Activated CD4-positive, alpha-beta T cell treated with anti-CD3 and anti-CD28 coated beads, Interleukin-2, amount 10 ng/mL, durations not matched to agents 24 days and 14 days (primary cell): ENCODE data around the gene PARD3. TPM values are rescaled to one million over a fixed set of nuclear protein-coding genes. Genes with fewer than 3 reads are reported as not detected.

ENCODE experiments used
- DNase-seq: peaks from one replicate; pipeline ENCODE4 v3.0.0; 2022
- H3K27ac Mint-ChIP-seq: one replicate; pipeline ENCODE4 v1.8.0; 2022; ENCODE audit warnings: mild to moderate bottlenecking, mixed read lengths
- H3K27me3 Mint-ChIP-seq: one replicate; pipeline ENCODE4 v1.8.0; 2022; ENCODE audit warnings: mixed read lengths
- H3K36me3 Mint-ChIP-seq: one replicate; pipeline ENCODE4 v1.8.0; 2022; ENCODE audit warnings: low read depth, mild to moderate bottlenecking, mixed read lengths
- H3K4me1 Mint-ChIP-seq: one replicate; pipeline ENCODE4 v1.8.0; 2021; ENCODE audit warnings: mixed read lengths
- H3K4me3 Mint-ChIP-seq: one replicate; pipeline ENCODE4 v1.8.0; 2022; ENCODE audit warnings: mild to moderate bottlenecking, moderate library complexity, mixed read lengths
- H3K9me3 Mint-ChIP-seq: one replicate; pipeline ENCODE4 v1.8.0; 2021; ENCODE audit warnings: mixed read lengths
- intact Hi-C: fragments of 100-400 bp; cut with micrococcal nuclease; formaldehyde crosslinking; loops from one replicate; pipeline ENCODE4 v1.15.1; 2023
- total RNA-seq: library from RNA; stranded (reverse); gene quantifications from 2 replicates; pipeline ENCODE4 v1.2.3, GENCODE V29; 2022

PARD3 gene
- total RNA-seq, 1 donor from 2014 or later, result 2.9 TPM

DNA sequence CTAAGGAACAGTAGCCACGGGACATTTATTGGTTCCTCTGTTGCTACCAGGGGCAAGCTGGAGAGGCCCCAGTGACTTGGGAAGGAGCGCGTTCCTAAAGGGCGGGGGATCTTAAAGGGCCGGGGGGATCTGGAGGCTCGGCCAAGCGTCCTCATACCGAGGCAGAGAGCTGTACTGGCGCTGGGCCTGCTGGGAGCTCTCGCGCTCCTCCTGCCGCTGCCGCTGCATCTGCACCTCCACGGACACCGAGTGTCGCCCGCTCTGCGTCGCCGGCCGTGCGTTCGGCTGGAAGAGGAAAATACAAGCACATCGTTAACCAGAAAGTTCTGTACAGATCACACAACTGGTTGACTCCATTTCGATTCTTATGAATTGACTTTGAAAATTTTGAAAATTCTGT, 695.6 kb downstream of the PARD3 start:
- no peak overlapping the region for H3K27ac Mint-ChIP-seq
- no peak for DNase-seq
- no peak overlapping the region for H3K4me3 Mint-ChIP-seq
- H3K27me3 Mint-ChIP-seq, result peaks cover 2% of the 10 kb centered on the region
- H3K36me3 Mint-ChIP-seq, result no peaks in the 10 kb centered on the region
- intact Hi-C loops, result no loop called here
- H3K4me1 Mint-ChIP-seq, result peaks cover 21% of the 10 kb centered on the region
- peaks cover 3% of the 10 kb centered on the region for H3K9me3 Mint-ChIP-seq

DNA sequence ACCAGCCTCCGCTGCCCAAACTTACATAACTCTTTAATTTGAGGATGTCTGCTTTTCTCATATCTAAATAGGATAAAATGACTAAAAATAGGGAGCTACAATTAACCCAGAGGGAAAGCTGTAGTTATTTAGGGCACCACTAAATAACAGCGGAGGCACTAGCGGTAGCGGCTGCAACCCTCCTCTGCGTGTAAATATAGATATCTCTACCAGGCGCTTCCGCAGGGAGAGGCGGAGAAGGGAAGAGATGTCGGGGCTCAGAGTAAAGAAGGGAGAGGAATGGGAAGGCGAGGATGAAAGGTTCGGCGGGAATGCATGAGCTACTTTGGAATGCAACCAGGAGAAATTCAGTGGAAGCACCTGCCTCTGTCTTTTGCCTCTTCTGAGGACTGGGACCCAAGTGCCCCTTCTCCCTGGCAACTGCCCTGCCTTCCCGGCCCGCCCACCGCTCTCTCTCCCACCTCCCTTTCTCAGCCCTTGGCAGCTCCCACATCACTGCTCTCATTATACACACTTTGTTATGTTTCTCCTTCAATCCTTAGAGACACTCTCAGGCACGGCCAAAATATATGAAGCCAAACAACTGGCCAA, 698.3 kb downstream of the PARD3 start:
- Mint-ChIP-seq H3K9me3 (peaks cover 3% of the 10 kb centered on the region), H3K27ac (no peak overlapping the region), H3K36me3 (no peaks in the 10 kb centered on the region), H3K4me3 (no peak overlapping the region), H3K4me1 (peaks cover 9% of the 10 kb centered on the region), H3K27me3 (peaks cover 2% of the 10 kb centered on the region)
- intact Hi-C loops, result no loop called here
- DNase-seq, result no peak

DNA sequence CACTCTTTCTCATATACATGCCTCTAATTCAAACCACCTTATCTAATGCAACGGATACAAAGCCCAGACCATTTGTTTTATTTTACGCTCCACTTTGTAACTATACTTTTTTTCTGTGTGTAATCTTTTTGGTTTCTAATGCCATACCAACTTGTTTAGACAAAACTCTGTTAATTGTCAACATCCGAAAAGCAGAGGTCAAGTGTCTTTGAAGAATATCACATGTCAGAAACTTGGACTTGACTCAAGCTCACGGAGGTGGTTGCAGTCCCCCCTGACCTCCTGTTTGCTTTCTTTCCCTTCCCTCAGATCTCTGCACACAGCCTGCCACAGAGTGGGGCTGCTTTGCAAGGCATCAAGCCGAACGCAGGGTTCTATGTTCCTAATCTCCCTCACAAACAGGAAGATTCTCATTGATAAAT, 698.9 kb downstream of the PARD3 start:
- H3K36me3 Mint-ChIP-seq, result no peaks in the 10 kb centered on the region

DNA sequence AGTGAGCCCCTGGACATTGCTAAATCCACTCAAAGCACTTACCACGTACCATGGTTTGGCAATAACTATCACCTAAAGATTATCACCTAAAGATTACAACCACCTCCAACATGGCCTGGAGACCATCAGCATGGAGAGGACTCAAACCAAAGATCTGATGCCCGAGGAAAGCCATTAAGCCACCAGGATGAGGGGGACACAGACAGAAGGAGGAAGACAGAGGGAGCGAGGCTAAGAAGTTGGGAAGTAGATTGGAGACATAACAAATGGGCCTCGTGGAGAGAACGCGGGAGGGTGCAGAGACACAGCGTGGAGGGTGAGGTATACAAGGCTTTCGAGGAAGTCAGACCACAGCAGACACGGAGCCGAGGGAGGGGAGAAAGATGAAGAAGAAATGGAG, 700.2 kb downstream of the PARD3 start:
- intact Hi-C loops, result no loop called here
- Mint-ChIP-seq H3K27ac (no peak overlapping the region), H3K27me3 (peaks cover 2% of the 10 kb centered on the region), H3K9me3 (peaks cover 3% of the 10 kb centered on the region), H3K4me3 (no peak overlapping the region), H3K4me1 (peaks cover 3% of the 10 kb centered on the region), H3K36me3 (no peaks in the 10 kb centered on the region)
- DNase-seq, result no peak

More for the DNA sequence above, 698.9 kb downstream of the PARD3 start:
- peaks cover 4% of the 10 kb centered on the region for H3K4me1 Mint-ChIP-seq
- H3K27ac Mint-ChIP-seq, result no peak overlapping the region
- no peak overlapping the region for H3K4me3 Mint-ChIP-seq
- DNase-seq, result no peak
- peaks cover 2% of the 10 kb centered on the region for H3K27me3 Mint-ChIP-seq
- H3K9me3 Mint-ChIP-seq, result peaks cover 3% of the 10 kb centered on the region
- intact Hi-C loops, result no loop called here

DNA sequence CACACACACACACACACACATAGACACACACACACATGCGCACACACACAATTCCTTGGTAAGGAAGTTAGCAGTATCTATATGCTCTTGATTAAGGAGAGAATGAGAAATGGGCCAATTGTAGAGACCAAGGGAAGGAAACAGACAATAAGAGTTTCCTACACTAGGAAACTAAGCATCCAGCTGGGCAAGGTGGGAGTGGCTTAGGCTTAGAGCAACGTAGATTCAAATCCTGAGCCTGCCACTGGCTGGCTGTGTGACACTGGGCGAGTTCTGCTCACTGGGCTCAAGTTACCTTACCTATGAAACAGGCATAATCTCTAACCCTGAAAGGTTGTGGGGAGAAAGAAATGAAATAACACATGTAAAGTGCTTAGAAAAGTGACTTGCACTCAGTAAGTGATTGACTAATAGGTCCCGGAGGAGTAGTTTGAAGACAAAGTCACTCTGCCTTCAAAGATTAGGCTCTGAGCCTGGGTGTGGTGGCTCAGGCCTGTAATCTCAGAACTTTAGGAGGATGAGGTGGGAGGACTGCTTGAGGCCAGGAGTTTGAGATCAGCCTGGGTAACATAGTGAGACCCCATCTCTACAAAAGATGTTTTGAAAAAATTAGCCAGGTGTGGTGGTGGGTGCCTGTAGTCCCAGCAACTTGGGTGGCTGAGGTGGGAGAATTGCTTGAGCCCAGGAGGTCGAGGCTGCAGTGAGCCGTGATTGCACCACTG, 701.4 kb downstream of the PARD3 start:
- intact Hi-C loops, result no loop called here
- DNase-seq, result no peak
- Mint-ChIP-seq H3K9me3 (no peaks in the 10 kb centered on the region), H3K4me1 (peaks cover 3% of the 10 kb centered on the region), H3K4me3 (no peak overlapping the region), H3K27me3 (peaks cover 2% of the 10 kb centered on the region), H3K36me3 (no peaks in the 10 kb centered on the region), H3K27ac (no peak overlapping the region)

DNA sequence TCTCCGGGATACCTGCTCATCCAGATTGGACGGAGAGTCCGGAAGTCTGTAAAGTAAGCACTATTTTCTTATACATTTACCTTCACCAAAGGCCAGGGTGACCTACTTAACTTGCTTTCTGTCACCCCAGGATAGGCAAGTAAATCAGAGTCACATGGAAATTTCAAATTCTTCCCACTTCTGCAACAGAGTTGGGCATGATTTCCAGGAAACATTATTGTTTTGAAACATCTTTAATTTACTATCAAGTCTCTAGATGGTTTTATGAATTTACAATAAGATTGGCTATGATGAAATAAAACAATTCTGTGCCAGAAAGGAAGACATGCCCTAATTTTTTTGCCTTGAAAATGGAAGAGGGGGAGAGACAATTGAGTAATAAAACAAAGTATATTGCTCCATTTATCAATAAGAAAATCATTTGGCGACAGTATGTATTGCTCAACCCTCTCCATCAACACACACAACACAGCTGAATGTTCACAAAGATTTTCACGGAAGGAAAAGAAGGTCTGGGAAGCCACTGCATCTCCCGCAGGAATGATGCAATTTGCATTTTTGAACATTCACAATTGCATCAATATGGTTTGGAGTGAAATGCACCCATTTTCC, 702.8 kb downstream of the PARD3 start:
- intact Hi-C loops, result no loop called here
- peaks cover 2% of the 10 kb centered on the region for H3K27me3 Mint-ChIP-seq
- DNase-seq, result no peak
- H3K4me1 Mint-ChIP-seq, result peaks cover 3% of the 10 kb centered on the region
- H3K36me3 Mint-ChIP-seq, result no peaks in the 10 kb centered on the region
- H3K27ac Mint-ChIP-seq, result no peak overlapping the region
- H3K9me3 Mint-ChIP-seq, result no peaks in the 10 kb centered on the region
- no peak overlapping the region for H3K4me3 Mint-ChIP-seq

DNA sequence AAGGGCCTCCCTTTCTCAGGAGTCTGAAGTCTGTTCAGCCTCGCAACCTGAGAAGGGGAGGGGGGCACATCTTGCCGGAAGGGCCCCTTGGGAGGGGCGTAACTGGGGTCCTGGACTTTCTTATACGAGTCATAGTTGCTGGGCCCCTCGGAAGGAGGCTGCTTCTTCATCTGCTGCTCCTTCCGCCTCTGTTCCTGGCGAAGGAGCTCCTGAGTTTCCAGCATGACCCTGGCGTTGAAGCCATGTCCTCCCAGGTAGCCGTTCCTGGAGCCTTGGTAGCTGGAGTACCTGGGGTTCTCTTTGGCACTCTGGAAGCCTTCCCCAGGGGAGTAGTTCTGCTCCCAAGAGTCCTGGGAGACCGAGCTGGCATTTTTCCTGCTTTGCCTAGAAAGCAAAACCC, 703.9 kb downstream of the PARD3 start:
- H3K27ac Mint-ChIP-seq, result no peak overlapping the region
- intact Hi-C loops, result no loop called here
- no peak for DNase-seq

DNA sequence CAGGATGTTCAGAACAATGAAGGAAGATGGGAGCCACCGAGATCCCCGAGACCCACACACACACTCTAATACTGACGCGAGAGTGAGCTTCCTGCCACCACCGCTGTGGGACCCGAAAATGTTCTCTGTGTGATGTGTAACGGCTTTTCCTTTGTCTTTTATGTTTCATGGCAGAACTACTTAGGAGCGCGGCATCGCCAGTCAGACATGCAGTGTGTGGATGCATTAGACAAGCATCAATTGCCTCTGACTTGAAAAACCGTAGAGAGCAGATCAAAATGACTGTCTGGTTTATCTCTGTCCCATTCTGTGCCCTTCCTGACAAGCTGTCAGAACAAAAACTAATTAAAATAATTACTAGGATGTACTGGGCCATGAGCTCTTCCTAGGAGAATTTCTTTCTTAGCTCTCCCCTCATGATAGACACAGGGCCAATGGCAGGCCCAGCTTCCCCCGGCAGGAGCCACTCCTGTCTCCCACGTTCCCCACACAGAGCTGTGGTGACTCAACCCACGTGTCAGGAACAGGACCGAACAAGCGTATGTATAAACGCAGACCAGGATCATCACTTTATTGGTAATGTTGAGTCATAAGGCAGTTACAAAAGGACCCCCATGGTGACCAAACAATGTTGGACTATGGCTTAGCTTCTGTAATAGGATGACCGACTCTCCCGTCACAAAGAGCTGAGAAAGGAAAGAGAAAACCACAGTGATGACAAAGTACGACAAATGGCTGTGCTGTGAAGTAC, 705.0 kb downstream of the PARD3 start:
- H3K36me3 Mint-ChIP-seq, result no peaks in the 10 kb centered on the region
- intact Hi-C loops, result no loop called here
- no peak overlapping the region for H3K4me3 Mint-ChIP-seq
- peaks cover 2% of the 10 kb centered on the region for H3K27me3 Mint-ChIP-seq
- no peak for DNase-seq
- no peak overlapping the region for H3K27ac Mint-ChIP-seq
- H3K9me3 Mint-ChIP-seq, result peaks cover 4% of the 10 kb centered on the region
- peaks cover 3% of the 10 kb centered on the region for H3K4me1 Mint-ChIP-seq

More for the DNA sequence above, 703.9 kb downstream of the PARD3 start:
- peaks cover 3% of the 10 kb centered on the region for H3K4me1 Mint-ChIP-seq
- peaks cover 2% of the 10 kb centered on the region for H3K27me3 Mint-ChIP-seq
- H3K9me3 Mint-ChIP-seq, result no peaks in the 10 kb centered on the region
- no peak overlapping the region for H3K4me3 Mint-ChIP-seq
- no peaks in the 10 kb centered on the region for H3K36me3 Mint-ChIP-seq

DNA sequence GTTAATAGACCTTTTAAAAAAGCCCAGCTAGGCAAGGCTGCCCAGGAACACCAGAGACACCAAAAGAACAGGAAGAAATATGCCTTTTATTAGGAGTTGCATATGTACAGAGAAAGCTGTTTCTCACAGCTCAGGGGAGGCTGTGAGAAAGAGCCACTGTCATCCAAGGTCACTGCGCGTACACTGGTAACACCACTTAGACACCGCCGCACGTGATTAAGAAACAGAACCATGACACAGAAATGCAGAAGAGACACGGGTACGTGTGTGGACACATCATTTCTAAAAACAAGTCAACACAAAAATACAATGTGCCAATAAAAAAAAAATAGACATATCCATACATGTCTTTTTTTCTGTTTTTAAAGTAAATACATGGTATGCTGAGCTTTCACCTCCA, 705.6 kb downstream of the PARD3 start:
- Mint-ChIP-seq H3K9me3 (peaks cover 4% of the 10 kb centered on the region), H3K4me1 (peaks cover 3% of the 10 kb centered on the region), H3K4me3 (no peak overlapping the region), H3K27me3 (no peaks in the 10 kb centered on the region), H3K36me3 (no peaks in the 10 kb centered on the region), H3K27ac (no peak overlapping the region)
- intact Hi-C loops, result no loop called here
- no peak for DNase-seq

DNA sequence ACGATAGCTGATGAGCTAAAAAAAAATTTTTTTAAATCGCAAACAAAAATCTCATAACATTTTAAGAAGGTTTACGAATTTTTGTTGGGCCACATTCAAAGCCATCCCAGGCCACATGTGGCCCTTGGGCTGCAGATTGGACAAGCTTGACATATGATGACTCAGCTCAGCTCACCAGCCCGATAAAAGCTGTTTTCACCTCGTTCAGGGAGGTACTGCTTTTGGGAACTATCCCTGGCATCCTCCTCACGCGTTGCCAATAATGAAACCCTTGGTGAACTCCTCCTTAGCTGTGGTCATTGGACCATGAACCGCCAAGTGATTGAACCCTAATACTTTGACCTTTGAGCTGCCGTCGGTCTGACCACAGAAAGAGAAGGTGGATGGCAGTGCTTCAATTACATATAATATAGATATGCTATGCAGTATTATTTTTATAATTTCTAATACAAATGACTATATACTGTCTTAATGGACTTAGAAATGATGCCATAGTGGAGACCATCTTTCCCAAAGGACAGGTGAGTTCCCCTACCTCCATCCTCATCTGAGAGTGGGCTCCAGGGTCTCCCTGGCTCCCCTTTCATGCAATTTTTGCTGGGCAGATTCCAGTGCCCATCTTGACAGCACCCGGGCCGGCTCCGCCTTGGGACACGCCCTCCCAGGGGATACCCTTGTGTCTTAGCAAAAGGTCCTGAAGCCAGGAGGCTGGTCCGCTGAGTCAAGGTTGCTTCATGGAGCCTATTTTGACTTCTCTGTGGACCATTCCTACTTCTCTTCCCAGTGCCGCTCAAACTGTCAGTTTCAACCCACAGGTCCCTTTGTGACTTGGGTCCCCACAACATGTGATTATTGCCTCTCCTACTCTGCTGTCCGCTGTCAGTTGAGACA, 707.2 kb downstream of the PARD3 start:
- no peak overlapping the region for H3K27ac Mint-ChIP-seq
- DNase-seq, result no peak
- intact Hi-C loops, result no loop called here
- H3K9me3 Mint-ChIP-seq, result peaks cover 4% of the 10 kb centered on the region
- no peaks in the 10 kb centered on the region for H3K36me3 Mint-ChIP-seq
- H3K4me1 Mint-ChIP-seq, result peaks cover 2% of the 10 kb centered on the region
- no peak overlapping the region for H3K4me3 Mint-ChIP-seq
- no peaks in the 10 kb centered on the region for H3K27me3 Mint-ChIP-seq

DNA sequence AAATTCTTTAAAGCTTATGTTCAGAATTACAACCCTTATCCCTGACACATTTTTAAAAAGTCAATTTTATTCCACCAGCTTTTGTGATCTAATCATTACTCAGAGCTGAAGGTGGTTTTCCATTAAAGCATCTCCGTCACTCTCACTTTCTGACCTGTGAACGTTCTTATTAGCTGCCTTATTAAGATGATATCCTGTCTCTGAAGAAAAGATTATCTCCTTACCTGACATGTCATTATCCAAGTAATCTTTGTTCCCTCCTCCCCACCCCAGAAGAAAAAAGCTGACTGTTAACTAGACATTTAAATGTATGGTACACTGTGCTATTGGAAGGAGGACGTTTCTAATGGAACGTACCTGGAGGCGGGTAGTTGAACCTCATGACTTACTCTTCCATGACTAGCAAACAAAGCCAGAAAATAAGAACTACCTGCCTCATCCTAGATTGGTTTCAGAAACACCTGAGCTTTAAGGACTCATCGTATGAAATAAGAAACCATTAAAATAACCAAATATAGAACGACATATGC, 708.7 kb downstream of the PARD3 start:
- H3K4me3 Mint-ChIP-seq, result no peak overlapping the region
- H3K4me1 Mint-ChIP-seq, result peaks cover 2% of the 10 kb centered on the region
- H3K36me3 Mint-ChIP-seq, result no peaks in the 10 kb centered on the region
- peaks cover 9% of the 10 kb centered on the region for H3K9me3 Mint-ChIP-seq
- H3K27ac Mint-ChIP-seq, result no peak overlapping the region
- intact Hi-C loops, result no loop called here
- no peak for DNase-seq
- H3K27me3 Mint-ChIP-seq, result no peaks in the 10 kb centered on the region

DNA sequence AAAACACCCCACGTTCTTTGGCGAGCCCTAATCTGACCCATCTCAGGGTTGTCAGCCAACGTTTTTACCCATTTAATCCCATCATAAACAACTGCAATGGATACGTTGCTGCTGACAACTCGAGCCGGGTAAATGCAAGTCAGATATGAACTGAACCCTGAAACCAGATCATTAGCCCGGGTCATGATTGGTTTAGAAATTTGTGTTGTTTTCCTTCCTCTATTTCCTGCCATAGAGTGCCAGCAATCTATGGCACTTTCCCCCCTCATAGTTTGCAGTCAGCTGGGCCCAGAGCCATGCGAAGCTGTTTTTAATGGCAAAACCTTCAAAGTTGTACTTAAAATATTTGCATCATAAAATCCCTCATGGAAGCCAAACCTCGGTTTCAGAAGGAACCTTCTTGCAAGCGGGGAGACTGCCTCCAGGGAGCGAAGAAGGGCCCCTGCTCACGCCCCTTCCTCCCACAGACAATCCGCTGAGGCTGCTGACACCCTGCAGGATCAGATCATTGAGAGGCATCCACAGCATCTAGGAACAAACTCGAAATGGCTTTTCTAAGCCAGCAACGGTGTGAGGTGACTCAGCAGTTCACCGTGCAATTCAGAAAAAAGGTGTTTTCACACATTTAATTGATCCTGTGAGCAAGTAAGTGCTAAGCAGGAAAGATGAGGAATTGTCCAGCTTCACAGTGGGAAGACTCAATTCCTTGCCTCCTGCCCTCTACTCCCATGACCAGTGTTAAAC, 710.1 kb downstream of the PARD3 start:
- intact Hi-C loops, result no loop called here
- no peak overlapping the region for H3K4me3 Mint-ChIP-seq
- DNase-seq, result no peak
- no peaks in the 10 kb centered on the region for H3K36me3 Mint-ChIP-seq
- H3K27me3 Mint-ChIP-seq, result no peaks in the 10 kb centered on the region
- H3K27ac Mint-ChIP-seq, result no peak overlapping the region
- peaks cover 9% of the 10 kb centered on the region for H3K9me3 Mint-ChIP-seq
- H3K4me1 Mint-ChIP-seq, result no peaks in the 10 kb centered on the region
